ENCODE measurements around the gene WHRN. TPM values are rescaled to one million over a fixed set of nuclear protein-coding genes. Genes with fewer than 3 reads are reported as not detected.

The WHRN gene
- polyA plus RNA-seq, 5 donors = 8.8 to 15.4 (median 11.9) TPM

DNA sequence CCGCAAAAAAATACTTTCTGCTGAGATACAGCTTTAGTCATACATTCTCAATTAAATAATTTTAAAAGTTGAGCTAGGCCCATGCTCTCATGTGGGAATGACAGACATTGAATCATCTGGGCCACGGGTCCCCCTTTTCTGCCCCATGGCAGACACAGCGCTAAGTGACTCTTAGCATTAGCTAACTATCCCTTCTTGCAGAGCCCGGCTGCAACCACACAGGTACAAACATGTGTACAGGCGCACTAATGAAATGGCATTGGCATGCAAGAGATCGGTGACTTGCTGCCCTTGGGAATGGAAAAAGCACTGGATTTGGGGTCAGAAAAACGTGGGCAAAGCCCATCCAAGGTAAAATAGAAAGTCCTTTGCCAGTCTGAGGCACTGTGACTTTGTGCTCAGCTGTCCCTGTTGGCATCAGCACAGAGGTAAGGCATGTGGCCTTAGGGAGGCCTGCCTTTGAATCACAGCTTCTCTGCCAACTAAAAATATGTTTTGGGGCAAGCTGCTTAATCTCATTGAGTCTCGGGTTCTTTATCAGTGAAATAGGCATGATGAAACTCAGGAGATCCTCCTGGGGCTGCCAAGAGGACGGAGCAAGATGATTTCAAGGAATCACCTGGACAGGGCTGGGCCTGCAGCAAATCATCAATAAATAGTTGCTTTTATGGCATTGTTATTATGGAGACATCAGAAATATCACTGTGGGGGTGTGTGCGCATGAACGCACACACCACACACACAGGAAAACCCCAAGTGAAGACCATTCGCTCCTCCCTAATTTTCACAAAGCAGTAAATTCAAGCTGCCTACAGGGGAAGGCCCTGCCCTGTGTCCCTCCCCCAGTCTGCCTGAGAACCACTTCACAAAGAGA lies 54.2 kb downstream of the WHRN start:
- no peak for DNase-seq

GRCh38 chr9:114450181-114450580 lies 55.1 kb downstream of the WHRN start:
- DNase-seq = no peak

DNA sequence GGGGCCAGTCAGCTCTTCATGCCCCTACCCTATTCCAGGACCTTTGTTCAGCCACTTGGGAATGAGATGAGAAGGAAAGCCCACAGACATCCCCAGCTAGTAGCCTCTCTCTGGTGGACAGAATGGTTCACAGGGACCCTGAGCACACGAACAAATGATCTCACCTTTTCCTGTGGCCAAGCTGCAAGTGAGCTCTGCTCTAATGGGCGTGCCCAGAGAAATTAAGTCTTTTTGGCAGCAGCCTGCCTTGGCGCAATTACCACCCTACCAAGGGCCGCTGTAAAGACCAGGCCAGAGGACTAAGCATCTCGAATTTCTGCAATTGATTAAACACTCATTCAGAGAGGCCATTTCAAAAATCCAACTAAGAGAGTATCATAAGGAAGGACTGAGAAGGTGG lies 56.0 kb downstream of the WHRN start:
- no peak for DNase-seq

- no peak for DNase-seq
Measured at GRCh38 chr9:114448706-114449105, 56.6 kb downstream of the WHRN start.

- no peak for DNase-seq
Measured at GRCh38 chr9:114446672-114447450, 58.4 kb downstream of the WHRN start.

DNA sequence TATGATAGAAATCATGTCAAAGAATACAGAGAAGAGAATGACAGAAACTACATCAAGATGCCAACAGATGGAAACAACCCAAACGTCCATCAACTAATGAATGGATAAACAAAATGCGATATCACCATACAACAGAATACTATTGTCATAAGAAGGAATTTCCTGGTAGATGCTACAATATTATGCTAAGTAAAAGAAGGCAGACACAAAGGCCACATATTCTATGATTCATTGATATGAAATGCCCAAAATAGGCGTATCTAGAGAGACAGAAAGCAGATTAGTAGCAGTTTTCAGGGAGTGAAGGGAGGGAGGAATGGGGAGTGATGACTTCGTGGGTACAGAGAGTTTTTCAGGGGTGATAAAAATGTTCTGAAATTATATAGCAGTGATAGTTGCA lies 59.2 kb downstream of the WHRN start:
- DNase-seq = no peak

DNA sequence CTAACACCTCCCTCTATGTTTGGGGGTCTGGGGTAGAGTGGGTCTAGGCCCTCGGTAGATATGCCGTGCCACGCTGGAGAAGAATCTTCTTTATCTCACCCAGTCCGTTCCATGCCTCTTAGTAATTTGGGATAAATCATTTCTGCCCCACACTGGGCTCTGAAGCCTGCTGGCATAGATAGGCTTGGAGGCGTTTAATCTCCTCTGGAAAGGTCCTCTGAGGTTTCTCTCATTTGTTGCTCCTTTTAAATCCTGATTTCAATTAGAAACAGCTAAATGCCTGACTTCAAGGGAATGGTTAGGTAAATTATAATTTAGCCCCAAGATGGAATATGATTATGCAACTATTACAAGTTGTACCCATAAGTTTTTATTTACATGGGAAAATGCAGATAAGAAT lies 59.7 kb downstream of the WHRN start:
- no peak for DNase-seq

GRCh38 chr9:114442022-114442421 lies 63.3 kb downstream of the WHRN start:
- DNase-seq = peak in 1 of 2 donors; percentile 19

DNA sequence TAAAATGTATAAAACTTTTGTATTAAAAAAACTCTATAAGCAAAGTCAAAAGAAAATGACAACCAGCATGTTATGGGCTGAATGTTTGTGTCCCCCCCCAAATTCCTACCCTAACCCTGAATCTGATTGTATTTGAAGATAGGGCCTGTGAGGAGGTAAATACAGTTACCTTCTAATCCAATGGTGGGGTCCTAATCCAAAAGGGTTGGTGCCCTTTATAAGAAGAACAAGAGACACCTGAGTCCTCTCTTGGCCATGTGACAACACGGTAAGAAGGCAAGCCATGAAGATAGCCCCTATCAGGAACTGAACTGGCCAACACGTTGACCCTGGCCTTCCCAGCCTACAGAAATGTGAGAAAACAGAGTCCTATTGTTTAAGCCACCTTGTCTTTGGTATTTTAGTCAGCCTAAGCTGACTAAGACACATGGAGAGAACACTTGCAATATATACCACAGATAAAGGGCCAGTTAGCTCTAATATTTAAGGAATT lies 67.8 kb downstream of the WHRN start:
- DNase-seq = no peak

- peak; percentile 16 to 17 for DNase-seq
Measured at GRCh38 chr9:114434878-114435311, 70.4 kb downstream of the WHRN start.

DNA sequence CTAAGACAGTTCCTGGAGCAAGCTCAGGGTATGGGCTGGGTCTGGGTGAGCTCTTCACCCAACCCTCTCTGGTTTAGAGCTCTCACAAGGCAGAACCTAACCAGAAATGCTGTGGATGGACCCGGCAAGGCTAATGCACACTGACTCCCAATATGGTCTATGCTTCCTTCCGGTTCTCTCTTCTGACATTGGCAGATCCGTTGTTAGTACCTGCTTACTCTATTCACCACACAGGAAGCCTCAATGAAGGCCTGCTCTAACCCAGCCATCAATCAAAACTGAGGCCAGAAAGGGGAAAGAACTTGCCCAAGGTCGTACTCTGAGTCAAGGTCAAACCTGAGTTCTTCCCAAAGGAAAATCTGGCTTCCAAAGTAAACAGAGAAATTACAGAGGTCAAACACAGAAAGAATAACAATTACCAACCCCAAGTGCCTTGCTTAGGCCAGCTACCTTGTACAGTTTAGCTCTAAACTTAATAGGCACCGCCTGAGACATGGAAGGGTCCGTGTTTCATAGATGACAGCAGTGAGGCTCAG lies 71.5 kb downstream of the WHRN start:
- no peak for DNase-seq

GRCh38 chr9:114433086-114433485 lies 72.2 kb downstream of the WHRN start:
- DNase-seq = no peak

- no peak for DNase-seq
Measured at GRCh38 chr9:114432323-114433067, 72.8 kb downstream of the WHRN start.

GRCh38 chr9:114431770-114432169 lies 73.5 kb downstream of the WHRN start:
- DNase-seq = no peak

GRCh38 chr9:114431003-114431402 lies 74.3 kb downstream of the WHRN start:
- DNase-seq = no peak

DNA sequence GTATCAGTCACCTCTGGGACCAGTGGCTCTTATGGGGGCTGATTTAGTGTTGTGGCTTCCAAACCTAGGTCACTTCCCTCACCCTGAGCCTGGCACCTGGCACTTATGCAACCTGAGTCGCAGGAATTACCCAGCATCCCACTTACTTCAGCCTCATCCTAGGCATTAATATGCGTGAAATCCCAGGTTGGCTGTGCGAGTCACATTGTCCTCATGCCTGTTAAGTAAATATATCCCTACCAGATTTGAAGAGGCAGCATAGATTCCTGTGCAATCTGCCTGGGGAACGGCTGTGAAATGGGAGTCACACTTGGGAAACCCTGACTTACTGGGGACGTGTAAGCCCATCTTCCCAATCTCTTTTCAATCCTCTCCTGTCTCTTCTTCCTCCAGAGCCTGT lies 74.8 kb downstream of the WHRN start:
- no peak for DNase-seq

DNA sequence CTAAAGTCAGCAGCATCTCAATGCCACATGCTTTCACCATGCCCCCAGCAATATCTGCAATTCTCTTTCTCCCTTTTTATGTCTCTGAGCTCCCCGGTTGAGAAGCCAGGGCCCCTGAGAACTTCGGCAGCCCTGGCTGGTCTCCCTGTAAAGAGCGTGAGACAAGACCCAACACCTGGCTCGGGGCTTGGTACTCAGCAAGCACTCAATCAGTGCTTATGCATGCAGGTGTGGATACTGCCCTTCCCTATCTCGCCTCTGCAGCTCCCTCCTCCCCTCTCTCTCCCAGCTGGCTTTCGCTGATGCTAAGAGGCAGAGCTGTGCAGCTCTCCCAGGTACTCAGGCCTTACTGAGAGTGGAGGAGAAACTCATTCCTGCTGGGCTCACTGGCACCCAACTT lies 75.8 kb downstream of the WHRN start:
- no peak for DNase-seq

GRCh38 chr9:114428466-114428865 lies 76.8 kb downstream of the WHRN start:
- no peak for DNase-seq

DNA sequence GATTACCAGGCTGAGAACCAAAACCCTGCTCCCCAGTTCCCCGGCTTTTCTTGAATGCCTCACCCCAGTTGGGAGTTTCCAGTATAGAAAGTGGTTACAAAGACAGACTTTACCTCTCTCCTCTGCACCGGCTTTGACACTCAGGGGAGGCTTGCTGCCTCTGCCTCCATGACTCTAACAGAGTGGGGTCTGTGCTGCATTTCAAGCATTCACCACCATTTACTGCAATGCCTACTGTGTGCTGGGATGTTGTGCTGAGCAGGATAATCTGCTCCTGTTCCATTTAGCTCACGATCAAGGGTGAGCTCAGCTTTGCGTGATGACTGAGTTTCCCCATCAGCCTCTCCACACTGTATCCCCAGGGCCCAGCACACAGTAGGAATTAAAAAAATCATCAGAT lies 77.6 kb downstream of the WHRN start:
- DNase-seq = no peak

GRCh38 chr9:114426046-114426948 lies 79.0 kb downstream of the WHRN start:
- no peak for DNase-seq

DNA sequence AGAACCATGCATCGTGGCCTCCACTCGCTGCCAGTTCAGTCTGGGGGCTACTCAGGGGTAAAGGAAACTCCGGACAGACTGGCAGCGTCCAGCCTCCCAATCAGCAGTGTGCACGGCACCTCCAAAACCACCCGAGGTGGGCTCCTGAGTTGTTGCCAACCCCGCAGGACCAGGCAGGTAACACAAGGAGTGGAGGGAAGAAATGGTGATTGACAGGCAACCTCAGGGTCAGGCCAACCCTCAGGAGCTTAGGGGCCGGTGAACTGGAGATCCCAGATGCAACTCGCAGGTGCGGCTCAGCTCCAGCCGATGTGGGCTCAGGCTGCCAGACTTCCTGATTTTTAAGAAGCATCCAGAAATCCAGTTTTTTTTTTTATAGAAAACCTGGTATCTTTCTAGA lies 80.1 kb downstream of the WHRN start:
- no peak for DNase-seq

Measured in right lung (tissue), 5 donors.